AG09319 (cell line): ENCODE results near the gene HDAC2.

Source experiments
- DNase-seq: peaks from one replicate; pipeline ENCODE4 v3.0.0-alpha.2; 2010; ENCODE audit warnings: low read depth; ENCODE audit errors: extremely low read depth
- TF ChIP-seq, protein P1 (sequence below): IDR thresholded peaks from 2 replicates; pipeline ENCODE4 v1.5.1; 2011; ENCODE audit warnings: low read depth, mild to moderate bottlenecking, inconsistent platforms, low read length, moderate library complexity

HDAC2 gene

DNA sequence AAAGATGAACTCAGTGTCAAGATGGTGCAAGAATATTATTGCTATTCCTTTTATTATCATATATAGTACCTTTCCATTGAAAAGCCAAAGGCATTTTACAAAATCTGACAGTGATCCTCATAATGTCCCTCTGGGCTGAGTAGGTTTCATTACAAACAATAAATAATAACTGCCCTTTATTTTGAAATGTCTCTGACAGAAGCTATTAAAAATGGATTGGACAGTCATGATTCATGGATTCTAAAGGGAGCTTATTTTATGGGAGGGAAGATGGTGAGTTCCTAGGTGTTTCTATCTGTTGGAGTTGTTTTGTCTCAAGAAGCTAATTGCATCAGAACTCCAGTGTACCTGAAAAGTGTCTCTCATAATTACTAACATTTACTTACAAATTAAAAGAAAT, 30.4 kb upstream of the HDAC2 start:
- DNase-seq, result no peak
- TF ChIP-seq, protein P1, sequence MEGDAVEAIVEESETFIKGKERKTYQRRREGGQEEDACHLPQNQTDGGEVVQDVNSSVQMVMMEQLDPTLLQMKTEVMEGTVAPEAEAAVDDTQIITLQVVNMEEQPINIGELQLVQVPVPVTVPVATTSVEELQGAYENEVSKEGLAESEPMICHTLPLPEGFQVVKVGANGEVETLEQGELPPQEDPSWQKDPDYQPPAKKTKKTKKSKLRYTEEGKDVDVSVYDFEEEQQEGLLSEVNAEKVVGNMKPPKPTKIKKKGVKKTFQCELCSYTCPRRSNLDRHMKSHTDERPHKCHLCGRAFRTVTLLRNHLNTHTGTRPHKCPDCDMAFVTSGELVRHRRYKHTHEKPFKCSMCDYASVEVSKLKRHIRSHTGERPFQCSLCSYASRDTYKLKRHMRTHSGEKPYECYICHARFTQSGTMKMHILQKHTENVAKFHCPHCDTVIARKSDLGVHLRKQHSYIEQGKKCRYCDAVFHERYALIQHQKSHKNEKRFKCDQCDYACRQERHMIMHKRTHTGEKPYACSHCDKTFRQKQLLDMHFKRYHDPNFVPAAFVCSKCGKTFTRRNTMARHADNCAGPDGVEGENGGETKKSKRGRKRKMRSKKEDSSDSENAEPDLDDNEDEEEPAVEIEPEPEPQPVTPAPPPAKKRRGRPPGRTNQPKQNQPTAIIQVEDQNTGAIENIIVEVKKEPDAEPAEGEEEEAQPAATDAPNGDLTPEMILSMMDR, result no peak

DNA sequence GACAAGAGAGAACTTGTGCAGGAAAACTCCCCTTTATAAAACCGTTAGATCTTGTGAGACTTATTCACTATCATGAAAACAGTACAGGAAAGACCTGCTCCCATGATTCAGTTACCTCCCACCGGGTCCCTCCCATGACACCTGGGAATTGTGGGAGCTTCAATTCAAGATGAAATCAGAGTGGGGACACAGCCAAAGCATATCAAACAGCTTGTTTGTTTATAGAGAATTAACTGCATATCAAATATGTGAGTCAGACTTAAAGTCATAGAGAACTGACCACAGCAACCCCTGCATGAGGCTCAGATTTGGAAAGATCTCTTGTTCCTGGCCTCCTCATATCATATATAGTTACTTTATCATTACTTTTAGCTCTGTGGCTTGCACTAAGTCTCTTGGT, 29.1 kb upstream of the HDAC2 start:
- TF ChIP-seq, protein P1, result no peak
- DNase-seq, result no peak

DNA sequence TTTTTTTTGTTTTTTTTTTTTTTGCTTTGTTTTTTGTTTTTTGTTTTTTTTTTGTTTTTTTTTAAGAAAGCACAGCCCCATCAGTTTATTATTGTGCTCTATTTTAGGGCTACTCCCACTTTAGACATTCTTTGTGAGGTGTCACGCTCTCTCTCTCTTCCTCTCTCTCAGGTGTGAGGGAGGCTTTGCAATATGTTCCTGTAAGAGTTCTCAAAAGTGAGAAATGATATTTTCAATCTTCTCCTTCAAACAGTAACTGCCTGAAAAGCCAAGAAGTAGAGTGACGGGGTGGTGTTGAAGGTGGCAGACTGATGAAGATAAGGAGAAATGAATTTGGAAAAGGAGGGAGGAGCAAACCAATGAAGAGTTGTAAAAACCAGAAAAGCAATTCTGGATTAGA, 28.3 kb upstream of the HDAC2 start:
- DNase-seq, result no peak
- TF ChIP-seq, protein P1, result no peak

DNA sequence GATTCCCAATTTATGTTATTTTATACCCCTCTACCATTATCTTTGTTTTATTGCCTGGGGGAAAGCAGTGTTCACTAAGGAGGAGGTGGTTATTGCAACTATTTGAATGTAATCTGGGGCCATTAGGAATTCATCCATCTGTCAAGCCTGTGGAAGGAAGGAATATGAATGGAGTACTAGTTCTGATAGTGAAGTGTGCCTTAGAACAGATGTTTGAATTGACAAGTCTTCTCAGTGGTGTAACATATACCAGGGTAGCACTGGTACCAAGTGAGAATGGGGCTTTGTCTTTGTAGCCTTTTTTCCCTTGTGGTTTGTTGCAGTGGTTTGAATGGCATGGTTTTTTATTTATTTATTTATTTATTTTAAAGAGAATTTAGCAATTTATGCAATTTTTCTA, 27.9 kb upstream of the HDAC2 start:
- DNase-seq, result no peak
- TF ChIP-seq, protein P1, result no peak

DNA sequence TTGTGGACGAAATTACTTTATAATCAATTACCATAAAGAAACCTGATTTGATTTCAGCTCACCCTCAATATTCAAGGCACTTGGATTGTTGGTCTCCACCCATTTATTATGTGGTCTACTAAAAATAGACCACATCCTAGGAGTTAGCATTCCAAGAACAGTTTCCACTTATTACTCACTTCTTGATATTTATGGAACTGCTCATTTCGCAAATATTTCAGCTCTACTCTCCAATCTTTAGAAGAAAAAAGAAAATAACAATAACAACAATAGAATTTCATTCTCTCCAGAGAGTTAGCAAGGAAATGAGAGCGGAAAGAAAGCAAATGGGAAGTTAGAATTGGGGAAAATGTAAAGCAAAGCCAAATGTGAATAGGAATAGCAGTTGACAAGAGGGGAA, 26.2 kb upstream of the HDAC2 start:
- TF ChIP-seq, protein P1, result no peak
- peak; percentile 34 for DNase-seq

DNA sequence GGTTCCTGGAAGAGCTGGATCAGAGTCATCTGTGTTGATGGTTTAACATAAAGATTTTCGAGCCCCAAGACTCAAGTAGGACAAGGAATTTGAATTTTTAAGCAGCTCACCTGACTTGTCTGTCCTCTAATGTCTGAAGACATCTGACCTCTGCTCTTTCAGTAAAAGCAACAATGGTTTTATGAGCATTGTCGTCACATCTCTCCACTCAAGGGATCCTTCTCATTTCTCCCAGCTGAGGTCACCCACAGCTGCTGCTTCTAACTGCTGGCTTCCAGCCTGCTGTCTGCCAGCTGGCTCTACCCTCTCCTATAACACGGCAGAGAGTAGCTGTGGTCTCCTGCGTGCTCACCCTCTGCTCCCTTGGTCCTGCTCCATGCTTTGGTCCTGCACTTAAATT, 24.7 kb upstream of the HDAC2 start:
- TF ChIP-seq, protein P1, result no peak
- DNase-seq, result peak; percentile 76

DNA sequence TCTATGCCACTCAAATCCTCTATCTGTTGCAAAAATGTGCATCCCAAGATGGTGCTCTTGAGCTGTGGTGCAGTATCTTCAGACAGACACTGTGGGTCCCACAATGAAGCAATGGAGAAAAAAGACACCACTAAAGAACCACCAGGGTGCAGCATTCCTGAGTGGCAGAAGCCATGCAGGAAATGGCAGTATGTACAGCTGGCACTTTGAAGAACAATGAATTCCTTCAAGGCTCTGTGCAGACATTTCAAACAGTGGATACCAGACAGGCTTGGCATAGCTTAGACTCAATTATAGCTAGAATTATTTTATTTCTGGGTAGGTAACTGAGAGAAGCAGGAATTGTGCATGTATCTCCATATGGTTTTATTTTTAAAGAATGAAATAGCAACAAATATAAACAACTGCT, 24.0 kb upstream of the HDAC2 start:
- TF ChIP-seq, protein P1, result peak; percentile 91
- peak; percentile 78 for DNase-seq
